A549 treated with RU486 at 1 μM for 4 hours (cell line): Measurements from ENCODE around the gene ZNF662. TPM values are rescaled to one million over a fixed set of nuclear protein-coding genes. Genes with fewer than 3 reads are reported as not detected.

ENCODE experiments used
- total RNA-seq: library from RNA; stranded (reverse); fragments of 200-300 nt; extraction: Qiagen RNA extraction; gene quantifications from 5 replicates; pipeline ENCODE4 v1.2.3, GENCODE V29; 2022; ENCODE audit warnings: low read depth

The ZNF662 gene
- total RNA-seq = not detected in 5 replicates

GRCh38 chr3:42906070-42906847, at the start of gene ZNF662:
Gene ZNF662, plus strand, starts transcription at chr3:42906142. Its CDS starts 1,973 bp downstream, at chr3:42908115.

GRCh38 chr3:42875325-42876151, 30.4 kb upstream of the ZNF662 start, which contains the start of gene CYP8B1:
Gene CYP8B1, minus strand, starts transcription at chr3:42875879. Its CDS starts 63 bp downstream, at chr3:42875816.

Other genes starting within 250 kb of the ZNF662 start
- not detected in 5 replicates for gene KLHL40, start 220.6 kb upstream of the ZNF662 start, total RNA-seq
- not detected in 5 replicates for gene HHATL, start 203.3 kb upstream of the ZNF662 start, total RNA-seq
- gene CCDC13, start 132.9 kb upstream of the ZNF662 start, total RNA-seq = 0.48 to 1.1 TPM (median 0.58 TPM) in 5 replicates
- 28.8 to 98.9 TPM (median 75.8 TPM) in 5 replicates for gene HIGD1A, start 101.7 kb upstream of the ZNF662 start, total RNA-seq
- not detected in 5 replicates for gene ACKR2, start 96.7 kb upstream of the ZNF662 start, total RNA-seq
- gene CYP8B1, start 30.3 kb upstream of the ZNF662 start, total RNA-seq = not detected in 5 replicates
- not detected in 5 replicates for gene GASK1A, start 73.2 kb downstream of the ZNF662 start, total RNA-seq
- gene POMGNT2, start 199.9 kb downstream of the ZNF662 start, total RNA-seq = 6.4 to 8.7 TPM (median 7.8 TPM) in 5 replicates